ENCODE measurements around the gene ANXA1.

Gene ANXA1

DNA sequence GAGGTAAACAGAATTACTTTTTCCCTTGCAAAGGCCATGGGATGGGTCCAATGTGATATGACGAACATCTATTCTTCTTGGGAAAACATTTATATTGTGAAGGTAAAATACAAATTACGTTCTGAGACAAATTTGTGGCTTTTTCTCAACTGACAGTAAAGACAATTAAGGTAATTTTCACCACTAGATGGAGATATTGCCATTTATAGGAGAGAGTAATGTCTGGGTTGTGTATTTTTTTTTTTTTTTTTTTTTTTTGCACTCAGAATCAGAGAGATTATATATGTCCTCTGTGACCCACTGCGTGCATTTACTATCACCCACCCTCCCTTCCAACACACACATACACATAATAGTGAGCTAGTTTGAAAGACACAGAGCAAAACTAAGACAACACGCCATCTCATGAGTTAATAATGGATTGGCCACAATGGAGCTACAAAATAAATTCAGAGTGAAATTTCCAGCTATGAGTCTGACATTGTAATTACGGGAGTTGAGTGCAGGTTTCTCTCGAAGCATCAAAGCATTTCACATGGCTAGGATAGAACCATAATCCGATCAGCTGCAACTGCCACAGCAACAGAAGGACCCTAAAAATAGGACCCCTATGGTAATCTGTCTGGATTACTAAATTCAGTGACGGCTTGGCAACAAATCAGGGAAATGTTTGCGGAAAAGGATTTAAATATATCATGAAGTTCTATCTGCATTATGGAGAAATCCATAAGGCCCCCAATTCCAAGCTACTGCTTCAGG is 49.2 kb downstream of the ANXA1 start:
- in situ Hi-C loops (cut with MboI; ENCODE audit: low sequenced_read_pairs) = no loop called here

DNA sequence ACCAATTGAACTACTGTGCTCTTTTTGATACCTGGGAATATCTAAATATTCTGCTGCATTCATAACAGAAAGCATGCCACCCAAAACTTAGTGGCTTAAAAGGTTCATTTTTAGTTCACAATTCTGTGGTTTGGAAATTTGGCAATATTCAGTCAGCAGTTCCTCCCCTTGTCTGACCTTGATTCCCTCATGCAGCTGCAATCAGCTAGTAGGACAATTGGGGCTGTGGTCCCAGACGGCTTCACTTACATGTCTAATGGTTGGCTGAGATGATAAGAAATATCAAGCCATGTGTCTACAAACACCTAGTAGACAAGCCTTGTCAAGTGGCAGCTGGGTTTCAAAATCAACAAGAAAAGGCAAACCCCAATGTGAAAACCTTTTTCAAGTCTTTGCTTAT is 51.3 kb downstream of the ANXA1 start:
- in situ Hi-C loops (cut with MboI; ENCODE audit: low sequenced_read_pairs) = no loop called here

DNA sequence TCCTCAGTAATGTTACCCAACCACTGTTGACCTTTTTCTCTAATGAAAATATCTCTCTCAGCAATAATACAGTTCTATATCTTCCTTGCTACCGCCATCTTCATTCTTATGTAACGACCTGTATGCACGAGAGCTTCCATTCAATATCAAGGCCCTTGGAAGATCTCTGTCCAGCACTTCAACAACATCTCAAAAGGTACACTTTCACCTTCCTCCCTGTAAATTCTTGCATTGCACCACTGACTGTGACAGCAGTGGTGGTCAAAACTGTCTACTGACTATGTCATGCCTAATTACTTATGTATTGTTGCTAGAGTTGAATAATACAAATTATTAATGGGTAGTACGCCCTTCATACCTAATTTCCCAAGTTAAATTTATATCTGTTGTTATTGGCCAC is 53.3 kb downstream of the ANXA1 start:
- in situ Hi-C loops (cut with MboI; ENCODE audit: low sequenced_read_pairs) = no loop called here

DNA sequence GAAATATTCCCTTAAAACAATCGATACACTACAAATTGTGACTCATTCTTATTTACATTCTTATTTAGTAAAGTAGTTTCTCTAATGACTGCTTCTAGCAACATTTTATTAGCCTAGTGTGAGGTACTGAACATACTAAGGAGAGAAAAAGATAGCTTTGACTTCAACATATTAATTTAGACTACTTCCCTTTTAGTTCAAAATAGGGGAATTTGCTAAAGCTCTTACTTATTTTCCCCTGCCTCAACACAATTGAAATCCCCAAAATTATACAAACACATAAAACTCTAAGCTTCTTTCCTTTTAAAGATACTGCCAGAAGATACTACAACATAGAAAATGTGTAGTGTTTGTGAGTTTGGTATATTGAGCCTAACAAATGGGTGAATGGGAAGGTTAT is 55.2 kb downstream of the ANXA1 start:
- in situ Hi-C loops (cut with MboI; ENCODE audit: low sequenced_read_pairs) = no loop called here

DNA sequence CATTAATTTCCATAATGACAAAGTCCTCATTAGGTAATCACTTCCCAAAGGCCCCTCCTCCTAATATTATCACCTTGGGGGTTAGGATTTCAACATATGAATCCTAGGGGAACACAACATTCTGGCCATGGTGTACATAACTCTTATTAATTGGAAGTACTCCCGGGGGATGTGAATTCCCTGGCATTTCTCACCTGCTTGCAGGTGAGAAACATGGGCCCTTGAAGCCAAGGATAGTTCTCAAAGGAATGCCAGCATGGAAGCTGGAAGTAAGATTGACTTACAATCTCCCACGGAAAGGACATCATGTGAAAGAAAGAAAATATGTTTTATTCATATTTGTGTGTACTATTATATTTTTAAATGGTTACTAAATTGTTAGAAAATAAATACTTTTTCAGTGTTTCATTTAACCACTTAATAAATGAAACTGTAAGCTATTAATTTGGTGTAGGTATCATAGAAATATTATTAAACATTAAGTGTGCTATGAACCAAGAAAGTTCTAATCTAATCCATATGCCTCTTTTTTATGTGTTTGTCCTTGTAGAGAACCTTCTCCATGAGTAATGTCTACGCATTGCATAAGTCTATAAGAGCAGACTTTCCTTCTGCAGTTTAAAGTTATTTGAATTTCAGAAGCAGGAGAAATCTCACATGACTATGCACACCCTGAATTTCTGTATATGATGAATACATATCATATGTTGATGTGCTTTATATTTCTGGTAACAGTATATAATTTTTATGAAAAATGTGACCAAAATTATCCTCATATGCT is 59.4 kb downstream of the ANXA1 start:
- in situ Hi-C loops (cut with MboI; ENCODE audit: low sequenced_read_pairs) = no loop called here

DNA sequence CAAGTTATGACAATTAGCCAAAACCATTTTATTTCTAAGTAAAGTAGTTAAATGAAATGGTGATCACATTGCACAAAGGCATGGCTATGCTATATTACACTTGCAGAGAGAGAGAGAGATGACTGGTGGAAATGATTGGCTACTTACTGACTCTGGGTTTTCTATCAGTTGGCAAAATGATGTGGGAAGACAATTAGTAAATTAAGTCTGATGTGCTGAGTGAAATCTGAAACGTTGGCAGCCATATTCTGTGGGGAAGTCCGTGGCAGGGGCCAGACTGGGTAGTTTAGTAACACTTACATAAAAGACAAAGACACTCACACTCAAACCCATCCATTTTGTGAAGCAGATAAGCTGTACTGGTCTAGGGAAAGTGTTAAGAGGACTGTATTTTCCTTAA is 61.6 kb downstream of the ANXA1 start:
- in situ Hi-C loops (cut with MboI; ENCODE audit: low sequenced_read_pairs) = no loop called here

DNA sequence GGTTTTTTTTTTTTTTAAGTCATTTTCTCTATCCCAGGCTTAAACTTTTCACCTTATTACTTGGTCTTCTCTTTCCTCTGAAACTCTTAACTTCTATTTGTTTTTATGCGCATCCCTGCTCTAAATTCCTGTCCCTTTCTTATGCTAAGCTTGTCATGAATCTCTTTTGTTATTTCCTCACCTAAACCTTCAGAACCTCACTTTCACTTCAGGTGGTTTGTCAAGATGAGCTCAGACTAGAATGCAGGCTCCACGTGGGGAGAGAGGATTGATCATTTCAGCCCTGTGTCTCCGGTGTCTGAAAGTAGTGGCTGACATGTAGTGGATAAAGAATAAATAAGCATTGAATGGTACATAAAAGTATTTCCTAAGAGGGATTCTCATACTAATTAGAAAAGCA is 63.6 kb downstream of the ANXA1 start:
- in situ Hi-C loops (cut with MboI; ENCODE audit: low sequenced_read_pairs) = no loop called here

DNA sequence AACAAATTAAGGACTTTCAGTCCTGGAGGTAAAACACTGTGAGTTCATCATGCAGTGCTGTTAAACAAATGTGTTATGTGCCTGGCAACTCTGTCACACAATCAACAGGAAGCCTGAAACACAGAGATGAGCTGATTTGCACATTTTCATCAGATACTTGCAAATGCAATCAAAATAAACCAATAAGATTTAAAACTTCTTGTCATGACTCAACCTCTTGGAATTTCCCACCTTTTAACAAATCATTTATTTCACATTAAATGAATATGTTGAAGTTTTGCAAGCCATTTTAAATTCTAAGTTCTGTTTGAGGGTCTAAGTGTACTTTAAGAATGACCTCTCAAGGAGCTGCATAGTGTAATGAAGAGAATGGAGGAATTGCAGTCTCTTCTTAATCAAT is 64.4 kb downstream of the ANXA1 start:
- in situ Hi-C loops (cut with MboI; ENCODE audit: low sequenced_read_pairs) = no loop called here

Data from HL-60/S4 (cell line).